Prostate gland (tissue), 2 donors: ENCODE measurements around the gene SPAST. TPM values are rescaled to one million over a fixed set of nuclear protein-coding genes. Genes with fewer than 3 reads are reported as not detected.
"Not testable (repeated sequence)": the region's sequence is repeated elsewhere in the genome, so short reads cannot be mapped to it uniquely, and the experiment has no call there.

Experiments used
- DNase-seq: peaks from one replicate; pipeline ENCODE4 v3.0.0-alpha.2; 2019; ENCODE audit warnings: low spot score
- H3K27ac ChIP-seq, 2 donors: fragments of 200-600 bp; sonication (generic); 2 replicates each; pipeline ENCODE4 v1.5.1; 2017 to 2019
- H3K27me3 ChIP-seq: fragments of 200-600 bp; sonication (generic); replicated peaks from 2 replicates; pipeline ENCODE4 v1.5.1; 2019; ENCODE audit not compliant: insufficient read depth
- H3K36me3 ChIP-seq, 2 donors: fragments of 200-600 bp; sonication (generic); 1 replicate in 1 of 2; 2 replicates in 1 of 2; pipeline versions ENCODE4 v1.5.1 to v1.8.1; 2017 to 2019
- H3K4me1 ChIP-seq: fragments of 200-600 bp; sonication (generic); replicated peaks from 2 replicates; pipeline ENCODE4 v1.5.1; 2019
- H3K4me3 ChIP-seq, 2 donors: fragments of 200-600 bp; sonication (generic); 2 replicates each; pipeline ENCODE4 v1.5.1; 2017 to 2019
- H3K9me3 ChIP-seq: fragments of 200-600 bp; sonication (generic); 2 replicates; pipeline ENCODE4 v1.5.1; 2017
- POLR2A ChIP-seq: fragments of 450-650 bp; IDR thresholded peaks from one replicate; pipeline ENCODE4 v1.6.1; 2016; ENCODE audit warnings: antibody characterized with exemption, mild to moderate bottlenecking
- POLR2AphosphoS5 ChIP-seq: sonication (generic); formaldehyde crosslinking; IDR thresholded peaks from one replicate; pipeline ENCODE4 v1.6.1; 2017; ENCODE audit warnings: antibody characterized with exemption
- WGBS: methylation state at CpG from one replicate; pipeline ENCODE4 v1.1.5; 2018; 5-methylcytosine and 5-hydroxymethylcytosine counted together
- intact Hi-C: fragments of 100-400 bp; cut with DNase I; formaldehyde crosslinking; loops from one replicate; pipeline ENCODE4 v1.14.2; 2022
- total RNA-seq, 2 donors: library from RNA; depleted of rRNA; stranded (reverse); fragments of >200 nt; gene quantifications; one replicate each; pipeline ENCODE4 v1.1.0, GENCODE V29; 2016
- TF ChIP-seq, protein P1 (sequence below), 4 experiments: fragments of 200-600 bp in 2 of 4; fragments of 450-650 bp in 2 of 4; sonication (generic) in 2 of 4; IDR thresholded peaks; 1 replicate in 3 of 4; 2 replicates in 1 of 4; pipeline ENCODE4 v1.5.1; 2016 to 2019; ENCODE audit warnings: antibody characterized with exemption in 4 of 4, mild to moderate bottlenecking in 2 of 4, moderate library complexity in 2 of 4

Gene SPAST
- total RNA-seq, 2 donors from 2014 or later = 19.4 to 28.1 TPM

DNA sequence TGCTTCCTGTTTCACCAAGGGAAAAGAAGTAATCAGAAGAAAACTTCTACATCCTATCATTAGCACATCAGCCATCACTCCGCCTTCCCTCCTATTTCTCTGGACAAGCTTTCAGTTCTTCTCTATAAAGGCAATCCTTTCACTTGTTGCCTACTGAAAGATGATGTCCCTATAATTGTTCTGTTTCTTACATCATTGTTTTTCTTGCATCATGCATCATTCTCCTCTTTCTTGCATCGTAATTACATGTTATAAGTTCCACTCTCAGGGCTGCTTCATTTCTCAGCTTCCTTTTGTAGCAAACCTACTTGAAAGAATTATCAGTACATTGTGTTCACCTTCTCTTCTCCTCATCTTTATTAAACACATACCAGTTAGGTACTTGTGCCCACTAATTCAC, 109.5 kb downstream of the SPAST start:
- TF ChIP-seq POLR2AphosphoS5 (no peak), POLR2A (no peak)

DNA sequence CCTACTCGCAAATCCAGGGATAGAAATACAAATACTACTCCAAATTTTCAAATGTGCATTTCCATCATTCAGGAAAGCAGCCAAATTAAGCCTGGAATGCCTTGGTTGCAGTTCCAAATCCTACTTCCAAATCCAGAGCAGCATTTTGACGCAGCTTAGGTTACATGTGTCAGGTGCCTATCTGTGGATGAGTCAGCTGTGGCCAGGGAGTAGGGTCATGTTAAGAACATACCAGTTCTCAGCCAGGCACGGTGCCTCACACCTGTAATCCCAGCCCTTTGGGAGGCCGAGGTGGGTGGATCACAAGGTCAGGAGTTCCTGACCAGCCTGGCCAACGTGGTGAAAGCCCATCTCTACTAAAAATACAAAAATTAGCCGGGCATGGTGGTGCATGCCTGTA, 119.3 kb downstream of the SPAST start:
- Histone ChIP-seq H3K27ac (no peak overlapping the region), H3K4me3 (no peak overlapping the region), H3K27me3 (no peaks in the 10 kb centered on the region), H3K36me3 (peaks cover 0 to 4% of the 10 kb centered on the region in 2 donors), H3K9me3 (no peaks in the 10 kb centered on the region), H3K4me1 (no peaks in the 10 kb centered on the region)
- intact Hi-C loops = no loop called here
- DNase-seq = no peak
- WGBS = 96% methylated on average over 6 of the region's 6 CpGs
- TF ChIP-seq, protein P1, sequence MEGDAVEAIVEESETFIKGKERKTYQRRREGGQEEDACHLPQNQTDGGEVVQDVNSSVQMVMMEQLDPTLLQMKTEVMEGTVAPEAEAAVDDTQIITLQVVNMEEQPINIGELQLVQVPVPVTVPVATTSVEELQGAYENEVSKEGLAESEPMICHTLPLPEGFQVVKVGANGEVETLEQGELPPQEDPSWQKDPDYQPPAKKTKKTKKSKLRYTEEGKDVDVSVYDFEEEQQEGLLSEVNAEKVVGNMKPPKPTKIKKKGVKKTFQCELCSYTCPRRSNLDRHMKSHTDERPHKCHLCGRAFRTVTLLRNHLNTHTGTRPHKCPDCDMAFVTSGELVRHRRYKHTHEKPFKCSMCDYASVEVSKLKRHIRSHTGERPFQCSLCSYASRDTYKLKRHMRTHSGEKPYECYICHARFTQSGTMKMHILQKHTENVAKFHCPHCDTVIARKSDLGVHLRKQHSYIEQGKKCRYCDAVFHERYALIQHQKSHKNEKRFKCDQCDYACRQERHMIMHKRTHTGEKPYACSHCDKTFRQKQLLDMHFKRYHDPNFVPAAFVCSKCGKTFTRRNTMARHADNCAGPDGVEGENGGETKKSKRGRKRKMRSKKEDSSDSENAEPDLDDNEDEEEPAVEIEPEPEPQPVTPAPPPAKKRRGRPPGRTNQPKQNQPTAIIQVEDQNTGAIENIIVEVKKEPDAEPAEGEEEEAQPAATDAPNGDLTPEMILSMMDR (IDR thresholded peaks at IDR 0.05) = no peak
- TF ChIP-seq POLR2AphosphoS5 (no peak), POLR2A (no peak)

More for the DNA sequence above, 109.5 kb downstream of the SPAST start:
- no peaks in the 10 kb centered on the region for H3K27me3 ChIP-seq
- H3K9me3 ChIP-seq = no peaks in the 10 kb centered on the region
- WGBS = 94% methylated on average over 2 of the region's 2 CpGs
- no peak overlapping the region for H3K27ac ChIP-seq
- intact Hi-C loops = no loop called here
- no peaks in the 10 kb centered on the region for H3K36me3 ChIP-seq
- H3K4me1 ChIP-seq = no peaks in the 10 kb centered on the region
- no peak for DNase-seq
- H3K4me3 ChIP-seq = no peak overlapping the region

GRCh38 chr2:32189011-32189410, 125.7 kb downstream of the SPAST start:
- Histone ChIP-seq H3K36me3 (peaks cover 0 to 4% of the 10 kb centered on the region in 2 donors), H3K27ac (no peak overlapping the region), H3K4me3 (no peak overlapping the region), H3K4me1 (no peaks in the 10 kb centered on the region), H3K9me3 (no peaks in the 10 kb centered on the region), H3K27me3 (no peaks in the 10 kb centered on the region)
- DNase-seq = no peak
- intact Hi-C loops = no loop called here
- TF ChIP-seq, protein P1 (IDR thresholded peaks at IDR 0.05) = no peak
- no peak for TF ChIP-seq POLR2A
- TF ChIP-seq POLR2AphosphoS5 = no peak
- WGBS = 90% methylated on average over 6 of the region's 6 CpGs

GRCh38 chr2:32192418-32192817, 129.1 kb downstream of the SPAST start:
- WGBS = 91% methylated on average over 1 of the region's 1 CpG
- TF ChIP-seq, protein P1 (IDR thresholded peaks at IDR 0.05) = no peak
- TF ChIP-seq POLR2AphosphoS5 = no peak
- no peak for TF ChIP-seq POLR2A
- Histone ChIP-seq H3K36me3 (peaks cover 0 to 4% of the 10 kb centered on the region in 2 donors), H3K4me3 (no peak overlapping the region), H3K9me3 (no peaks in the 10 kb centered on the region), H3K27ac (no peak overlapping the region), H3K4me1 (no peaks in the 10 kb centered on the region), H3K27me3 (no peaks in the 10 kb centered on the region)
- intact Hi-C loops = no loop called here
- DNase-seq = no peak

- TF ChIP-seq, protein P1 (IDR thresholded peaks at IDR 0.05) = no peak
- TF ChIP-seq POLR2AphosphoS5 (no peak), POLR2A (no peak)
- intact Hi-C loops = no loop called here
- peaks cover 5 to 6% of the 10 kb centered on the region in 2 donors for H3K36me3 ChIP-seq
- DNase-seq = no peak
- H3K4me3 ChIP-seq = no peak overlapping the region
- no peaks in the 10 kb centered on the region for H3K27me3 ChIP-seq
- H3K4me1 ChIP-seq = no peaks in the 10 kb centered on the region
- WGBS = 92% methylated on average over 1 of the region's 1 CpG
- no peak overlapping the region for H3K27ac ChIP-seq
- H3K9me3 ChIP-seq = no peaks in the 10 kb centered on the region
These were observed 137.5 kb downstream of the SPAST start for GRCh38 chr2:32200814-32201213.

GRCh38 chr2:32203428-32203827, 140.1 kb downstream of the SPAST start:
- H3K36me3 ChIP-seq, H3K4me3 ChIP-seq, H3K4me1 ChIP-seq, DNase-seq, H3K27ac ChIP-seq, H3K27me3 ChIP-seq, intact Hi-C loops, H3K9me3 ChIP-seq: not testable (repeated sequence)
- WGBS = 86% methylated on average over 3 of the region's 3 CpGs
